A673 (cell line): ENCODE results near the gene CLASP1.

Experiments used
- EZH2 ChIP-seq: fragments of 200-600 bp; sonication (generic); IDR thresholded peaks from 2 replicates; pipeline ENCODE4 v1.6.1; 2017; ENCODE audit warnings: borderline replicate concordance, low read depth, mild to moderate bottlenecking, mixed read lengths, antibody characterized with exemption, low read length; ENCODE audit not compliant: poor library complexity, severe bottlenecking
- TF ChIP-seq, protein P1 (sequence below): fragments of 300-800, 200-600 bp; sonication (generic); conservative IDR thresholded peaks from 2 replicates; pipeline ENCODE4 v1.5.1; 2017; ENCODE audit warnings: low read depth, mild to moderate bottlenecking, antibody characterized with exemption, low read length, moderate library complexity, mixed read lengths

DNA sequence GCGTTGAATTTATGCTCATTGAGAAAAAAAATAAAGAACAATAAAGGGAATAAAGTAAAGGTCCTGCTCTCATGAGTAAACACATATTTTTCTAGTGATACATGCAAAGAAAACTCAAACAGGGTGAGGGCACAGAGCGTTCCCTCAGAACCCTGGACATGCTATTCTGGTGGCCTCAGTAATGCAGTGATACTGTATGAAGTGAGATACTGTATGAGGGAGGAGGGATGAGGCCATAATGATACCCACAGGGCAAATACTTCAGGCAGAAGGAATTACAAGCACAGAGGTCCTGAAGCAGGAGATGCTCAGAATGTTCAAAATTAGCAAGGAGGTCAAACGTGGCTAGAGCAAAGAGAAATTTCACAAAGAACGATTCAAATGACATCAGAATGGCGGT is 147.0 kb downstream of the CLASP1 start:
- TF ChIP-seq, protein P1, sequence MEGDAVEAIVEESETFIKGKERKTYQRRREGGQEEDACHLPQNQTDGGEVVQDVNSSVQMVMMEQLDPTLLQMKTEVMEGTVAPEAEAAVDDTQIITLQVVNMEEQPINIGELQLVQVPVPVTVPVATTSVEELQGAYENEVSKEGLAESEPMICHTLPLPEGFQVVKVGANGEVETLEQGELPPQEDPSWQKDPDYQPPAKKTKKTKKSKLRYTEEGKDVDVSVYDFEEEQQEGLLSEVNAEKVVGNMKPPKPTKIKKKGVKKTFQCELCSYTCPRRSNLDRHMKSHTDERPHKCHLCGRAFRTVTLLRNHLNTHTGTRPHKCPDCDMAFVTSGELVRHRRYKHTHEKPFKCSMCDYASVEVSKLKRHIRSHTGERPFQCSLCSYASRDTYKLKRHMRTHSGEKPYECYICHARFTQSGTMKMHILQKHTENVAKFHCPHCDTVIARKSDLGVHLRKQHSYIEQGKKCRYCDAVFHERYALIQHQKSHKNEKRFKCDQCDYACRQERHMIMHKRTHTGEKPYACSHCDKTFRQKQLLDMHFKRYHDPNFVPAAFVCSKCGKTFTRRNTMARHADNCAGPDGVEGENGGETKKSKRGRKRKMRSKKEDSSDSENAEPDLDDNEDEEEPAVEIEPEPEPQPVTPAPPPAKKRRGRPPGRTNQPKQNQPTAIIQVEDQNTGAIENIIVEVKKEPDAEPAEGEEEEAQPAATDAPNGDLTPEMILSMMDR, result no peak
- TF ChIP-seq EZH2, result no peak
